Muscle of leg (tissue), 11 donors: ENCODE results near the gene PLEKHB1. TPM values are rescaled to one million over a fixed set of nuclear protein-coding genes. Genes with fewer than 3 reads are reported as not detected.
A peak's percentile ranks its signal among the peaks of the same experiment; 100 is the strongest.

Experiments
- DNase-seq: peaks from one replicate; pipeline ENCODE4 v3.0.0; 2013
- H3K27ac ChIP-seq: one replicate; pipeline ENCODE4 v1.5.1; 2013; ENCODE audit warnings: mild to moderate bottlenecking, low read length, control low read depth
- H3K27me3 ChIP-seq: one replicate; pipeline ENCODE4 v1.6.1; 2013; ENCODE audit warnings: low read length; ENCODE audit not compliant: control insufficient read depth, insufficient read depth
- H3K36me3 ChIP-seq: one replicate; pipeline ENCODE4 v1.6.1; 2013; ENCODE audit warnings: low read length; ENCODE audit not compliant: control insufficient read depth, insufficient read depth
- H3K4me1 ChIP-seq: one replicate; pipeline ENCODE4 v1.6.1; 2013; ENCODE audit warnings: low read length; ENCODE audit not compliant: control insufficient read depth, insufficient read depth
- H3K4me3 ChIP-seq: one replicate; pipeline ENCODE4 v1.5.1; 2013; ENCODE audit warnings: low read length, control low read depth
- H3K9me3 ChIP-seq: replicated peaks from 2 replicates; pipeline ENCODE4 v1.6.1; 2013; ENCODE audit warnings: low read depth, low read length; ENCODE audit not compliant: control insufficient read depth
- WGBS: methylation state at CpG from one replicate; pipeline ENCODE4 v1.1.5; 2013; ENCODE audit warnings: missing lambda C conversion rate; ENCODE audit not compliant: insufficient coverage; 5-methylcytosine and 5-hydroxymethylcytosine counted together
- polyA plus RNA-seq, 8 donors: library from polyadenylated mRNA; unstranded; fragments of 120-200 nt; gene quantifications; one replicate each; pipeline versions ENCODE4 v1.2.1 to v1.2.3, GENCODE V29; 2013; ENCODE audit warnings: inconsistent platforms in 1 of 8, low replicate concordance in 1 of 8; ENCODE audit not compliant: insufficient read length in 8 of 8, insufficient read depth in 1 of 8
- total RNA-seq: library from RNA; stranded (reverse); fragments of 120-200 nt; gene quantifications from one replicate; pipeline ENCODE4 v1.2.4, GENCODE V29; 2013

The PLEKHB1 gene
- total and polyA plus RNA-seq, 9 donors: 0.95 to 3.6 (median 1.3) TPM

GRCh38 chr11:73647459-73648100, 1.2 kb downstream of the PLEKHB1 start:
- DNase-seq: peak; percentile 85
- H3K27me3 ChIP-seq: peaks cover 17% of the 10 kb centered on the region
- no peak overlapping the region for H3K27ac ChIP-seq
- H3K4me1 ChIP-seq: peaks cover 28% of the 10 kb centered on the region
- no peak overlapping the region for H3K4me3 ChIP-seq
- H3K36me3 ChIP-seq: no peaks in the 10 kb centered on the region
- no peaks in the 10 kb centered on the region for H3K9me3 ChIP-seq
- WGBS: 11% methylated on average over 17 of the region's 23 CpGs

GRCh38 chr11:73648121-73648520, 1.7 kb downstream of the PLEKHB1 start:
- Histone ChIP-seq H3K4me3 (no peak overlapping the region), H3K4me1 (peaks cover 32% of the 10 kb centered on the region), H3K36me3 (no peaks in the 10 kb centered on the region), H3K27me3 (peaks cover 17% of the 10 kb centered on the region), H3K9me3 (no peaks in the 10 kb centered on the region), H3K27ac (no peak overlapping the region)
- no peak for DNase-seq
- 85% methylated on average over 7 of the region's 9 CpGs for WGBS

- Histone ChIP-seq H3K27ac (no peak overlapping the region), H3K27me3 (peaks cover 17% of the 10 kb centered on the region), H3K4me1 (peaks cover 32% of the 10 kb centered on the region), H3K9me3 (no peaks in the 10 kb centered on the region), H3K36me3 (no peaks in the 10 kb centered on the region), H3K4me3 (no peak overlapping the region)
- DNase-seq: no peak
- 59% methylated on average over 3 of the region's 8 CpGs for WGBS
Observed at GRCh38 chr11:73648571-73649046, 2.2 kb downstream of the PLEKHB1 start.

GRCh38 chr11:73649206-73649605, 2.8 kb downstream of the PLEKHB1 start:
- WGBS: 66% methylated on average over 9 of the region's 9 CpGs
- Histone ChIP-seq H3K9me3 (no peaks in the 10 kb centered on the region), H3K4me1 (peaks cover 32% of the 10 kb centered on the region), H3K4me3 (no peak overlapping the region), H3K27me3 (peaks cover 17% of the 10 kb centered on the region), H3K27ac (no peak overlapping the region), H3K36me3 (no peaks in the 10 kb centered on the region)
- no peak for DNase-seq

- Histone ChIP-seq H3K9me3 (no peaks in the 10 kb centered on the region), H3K4me1 (peaks cover 31% of the 10 kb centered on the region), H3K36me3 (no peaks in the 10 kb centered on the region), H3K4me3 (no peak overlapping the region), H3K27ac (no peak overlapping the region), H3K27me3 (peaks cover 16% of the 10 kb centered on the region)
- DNase-seq: no peak
- WGBS: 89% methylated on average over 14 of the region's 14 CpGs
Observed at GRCh38 chr11:73650400-73650799, 4.0 kb downstream of the PLEKHB1 start.

- Histone ChIP-seq H3K9me3 (no peaks in the 10 kb centered on the region), H3K27ac (no peak overlapping the region), H3K4me1 (peaks cover 25% of the 10 kb centered on the region), H3K27me3 (peaks cover 8% of the 10 kb centered on the region), H3K36me3 (no peaks in the 10 kb centered on the region), H3K4me3 (no peak overlapping the region)
- WGBS: 50% methylated on average over 1 of the region's 5 CpGs
- no peak for DNase-seq
Observed at GRCh38 chr11:73651252-73651651, 4.9 kb downstream of the PLEKHB1 start.

- H3K36me3 ChIP-seq: no peaks in the 10 kb centered on the region
- H3K27ac ChIP-seq: no peak overlapping the region
- H3K9me3 ChIP-seq: no peaks in the 10 kb centered on the region
- WGBS: 79% methylated on average over 9 of the region's 9 CpGs
- H3K4me3 ChIP-seq: no peak overlapping the region
- peaks cover 4% of the 10 kb centered on the region for H3K27me3 ChIP-seq
- DNase-seq: no peak
- H3K4me1 ChIP-seq: peaks cover 25% of the 10 kb centered on the region
Observed at GRCh38 chr11:73651661-73652045, 5.3 kb downstream of the PLEKHB1 start.

- peak; percentile 53 for DNase-seq
- 56% methylated on average over 4 of the region's 8 CpGs for WGBS
Observed at GRCh38 chr11:73652046-73652730, 5.8 kb downstream of the PLEKHB1 start.

GRCh38 chr11:73652856-73653559, 6.6 kb downstream of the PLEKHB1 start:
- no peak overlapping the region for H3K4me3 ChIP-seq
- H3K36me3 ChIP-seq: no peaks in the 10 kb centered on the region
- no peaks in the 10 kb centered on the region for H3K9me3 ChIP-seq
- DNase-seq: no peak
- H3K27ac ChIP-seq: no peak overlapping the region
- WGBS: 90% methylated on average over 1 of the region's 6 CpGs
- H3K4me1 ChIP-seq: peaks cover 13% of the 10 kb centered on the region
- H3K27me3 ChIP-seq: peaks cover 2% of the 10 kb centered on the region

More at GRCh38 chr11:73652046-73652730, 5.8 kb downstream of the PLEKHB1 start:
- Histone ChIP-seq H3K27me3 (peaks cover 4% of the 10 kb centered on the region), H3K36me3 (no peaks in the 10 kb centered on the region), H3K27ac (no peak overlapping the region), H3K9me3 (no peaks in the 10 kb centered on the region), H3K4me1 (peaks cover 20% of the 10 kb centered on the region), H3K4me3 (no peak overlapping the region)

GRCh38 chr11:73653996-73654395, 7.6 kb downstream of the PLEKHB1 start:
- no peak for DNase-seq
- Histone ChIP-seq H3K27me3 (peaks cover 2% of the 10 kb centered on the region), H3K9me3 (no peaks in the 10 kb centered on the region), H3K4me1 (peaks cover 13% of the 10 kb centered on the region), H3K27ac (no peak overlapping the region), H3K36me3 (no peaks in the 10 kb centered on the region), H3K4me3 (no peak overlapping the region)
- WGBS: 100% methylated on average over 1 of the region's 5 CpGs
